ENCODE results near the gene SLC11A2. TPM values are rescaled to one million over a fixed set of nuclear protein-coding genes. Genes with fewer than 3 reads are reported as not detected.

SLC11A2 gene
- polyA plus RNA-seq, 1 donor (not counting 4 experiments of a cell fraction or from before 2014, with no cell fraction given) = 38.9 TPM

DNA sequence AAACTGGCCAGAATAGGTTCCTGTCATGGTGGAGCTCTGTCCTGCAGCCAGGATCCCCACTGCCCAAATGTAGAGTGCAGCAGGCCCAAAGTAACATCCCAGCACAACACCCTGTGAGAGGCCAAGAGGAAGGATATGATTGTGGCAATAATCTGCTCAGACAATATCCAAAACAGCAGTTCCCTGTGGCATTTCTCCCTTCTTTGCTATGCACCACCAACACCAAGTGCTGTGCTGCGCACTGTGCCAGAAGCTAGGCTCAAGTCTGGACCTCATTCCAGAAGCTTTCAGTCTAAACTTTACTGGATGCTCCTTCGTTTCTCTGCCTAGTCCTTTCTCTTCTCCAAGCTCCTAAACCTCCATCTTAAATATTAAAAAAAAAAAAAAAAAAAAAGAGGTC lies 33.4 kb downstream of the SLC11A2 start:
- FAIRE-seq (no peak), DNase-seq (ENCODE audit: low read depth, low spot score) (no peak)
- no peak for TF ChIP-seq EZH2 (IDR thresholded peaks at IDR 0.05; ENCODE audit: low read length)
- no peak for TF ChIP-seq CTCF (optimal IDR thresholded peaks at IDR 0.05 in 1 of 3, IDR thresholded peaks at IDR 0.05 in 1 of 3, conservative IDR thresholded peaks at IDR 0.05 in 1 of 3; ENCODE audit: extremely low read depth in 1 of 3, insufficient read depth in 2 of 3, low read length in 3 of 3)
- Histone ChIP-seq H3K9me3 (ENCODE audit: control insufficient read depth, low read depth, low read length) (no peaks in the 10 kb centered on the region), H3K4me1 (ENCODE audit: control insufficient read depth, extremely low read depth, insufficient read depth, low read length) (peaks cover 7% of the 10 kb centered on the region), H3K79me2 (ENCODE audit: control insufficient read depth, insufficient read depth, low read length) (no peaks in the 10 kb centered on the region), H3K4me2 (ENCODE audit: control insufficient read depth, extremely low read depth, insufficient read depth, low read depth, low read length) (no peak overlapping the region), H3K36me3 (ENCODE audit: control insufficient read depth in 2 of 2, extremely low read depth in 1 of 2, insufficient read depth in 2 of 2, low read length in 2 of 2) (peaks cover 22 to 26% of the 10 kb centered on the region in 2 experiments), H3K9ac (ENCODE audit: control insufficient read depth, extremely low read depth, insufficient read depth, low read length) (no peak overlapping the region), H3K4me3 (ENCODE audit: control insufficient read depth in 2 of 3, extremely low read depth in 1 of 3, insufficient read depth in 2 of 3, low read depth in 1 of 3, low read length in 3 of 3) (no peak overlapping the region), H2AFZ (ENCODE audit: control insufficient read depth, low read length) (no peak overlapping the region), H4K20me1 (ENCODE audit: control insufficient read depth, extremely low read depth, insufficient read depth, low read length) (no peaks in the 10 kb centered on the region), H3K27ac (ENCODE audit: control insufficient read depth, insufficient read depth, low read length) (no peak overlapping the region), H3K27me3 (ENCODE audit: control insufficient read depth, extremely low read depth, insufficient read depth, low read length) (no peaks in the 10 kb centered on the region), H3K9me1 (ENCODE audit: control insufficient read depth, extremely low read depth, insufficient read depth, low read length) (no peaks in the 10 kb centered on the region)
- dilution Hi-C loops (cut with MboI; ENCODE audit: extremely low pct_ligation_motif_present, low sequenced_read_pairs) = no loop called here

DNA sequence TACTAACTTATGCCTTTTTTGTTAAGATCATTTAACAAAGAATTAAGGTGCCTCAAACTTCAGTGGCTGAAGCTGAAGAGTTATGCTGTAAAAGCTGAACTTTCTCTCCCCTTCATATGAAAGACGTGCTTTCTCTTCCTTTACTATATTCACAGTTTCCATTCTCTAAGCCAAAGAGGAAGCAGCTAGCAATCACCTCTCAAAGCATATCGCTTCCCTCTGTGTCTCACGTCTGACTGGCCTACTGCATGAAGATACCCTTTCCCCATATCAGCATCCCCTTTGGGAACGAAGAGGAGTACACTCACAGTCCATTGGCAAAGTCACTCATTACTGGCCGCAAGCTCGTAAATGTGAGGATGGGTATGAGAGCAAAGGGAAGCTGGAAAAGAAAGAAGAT lies 34.9 kb downstream of the SLC11A2 start:
- peaks cover 7% of the 10 kb centered on the region for H3K4me1 ChIP-seq (ENCODE audit: control insufficient read depth, extremely low read depth, insufficient read depth, low read length)
- no peak for FAIRE-seq
- no peaks in the 10 kb centered on the region for H3K79me2 ChIP-seq (ENCODE audit: control insufficient read depth, insufficient read depth, low read length)
- no peak overlapping the region for H3K4me3 ChIP-seq (ENCODE audit: control insufficient read depth in 2 of 3, extremely low read depth in 1 of 3, insufficient read depth in 2 of 3, low read depth in 1 of 3, low read length in 3 of 3)
- no peak overlapping the region for H2AFZ ChIP-seq (ENCODE audit: control insufficient read depth, low read length)
- no peaks in the 10 kb centered on the region for H3K27me3 ChIP-seq (ENCODE audit: control insufficient read depth, extremely low read depth, insufficient read depth, low read length)
- TF ChIP-seq CTCF (optimal IDR thresholded peaks at IDR 0.05 in 1 of 3, IDR thresholded peaks at IDR 0.05 in 1 of 3, conservative IDR thresholded peaks at IDR 0.05 in 1 of 3; ENCODE audit: extremely low read depth in 1 of 3, insufficient read depth in 2 of 3, low read length in 3 of 3) = no peak
- H4K20me1 ChIP-seq (ENCODE audit: control insufficient read depth, extremely low read depth, insufficient read depth, low read length) = no peaks in the 10 kb centered on the region
- no peak overlapping the region for H3K4me2 ChIP-seq (ENCODE audit: control insufficient read depth, extremely low read depth, insufficient read depth, low read depth, low read length)
- no peak overlapping the region for H3K9ac ChIP-seq (ENCODE audit: control insufficient read depth, extremely low read depth, insufficient read depth, low read length)
- dilution Hi-C loops (cut with MboI; ENCODE audit: extremely low pct_ligation_motif_present, low sequenced_read_pairs) = no loop called here
- H3K27ac ChIP-seq (ENCODE audit: control insufficient read depth, insufficient read depth, low read length) = no peak overlapping the region
- H3K9me3 ChIP-seq (ENCODE audit: control insufficient read depth, low read depth, low read length) = no peaks in the 10 kb centered on the region
- peaks cover 23 to 30% of the 10 kb centered on the region in 2 experiments for H3K36me3 ChIP-seq (ENCODE audit: control insufficient read depth in 2 of 2, extremely low read depth in 1 of 2, insufficient read depth in 2 of 2, low read length in 2 of 2)
- H3K9me1 ChIP-seq (ENCODE audit: control insufficient read depth, extremely low read depth, insufficient read depth, low read length) = no peaks in the 10 kb centered on the region
- DNase-seq (ENCODE audit: low read depth, low spot score) = no peak
